Upper lobe of left lung (tissue), 4 donors: ENCODE data around the gene SLC49A3.

Experiments used
- CTCF ChIP-seq, 6 experiments: fragments of 450-650 bp in 4 of 6; fragments of 200-600 bp in 2 of 6; sonication (generic) in 2 of 6; IDR thresholded peaks; one replicate each; pipeline ENCODE4 v1.5.1; 2016 to 2019; ENCODE audit warnings: antibody characterized with exemption in 6 of 6
- EP300 ChIP-seq, 4 donors: sonication (generic); formaldehyde crosslinking; IDR thresholded peaks; one replicate each; pipeline ENCODE4 v1.5.1; 2017; ENCODE audit warnings: antibody characterized with exemption in 4 of 4, control low read depth in 2 of 4
- POLR2A ChIP-seq, 4 donors: fragments of 450-650 bp; IDR thresholded peaks; one replicate each; pipeline ENCODE4 v1.5.1; 2016 to 2017; ENCODE audit warnings: antibody characterized with exemption in 4 of 4, mild to moderate bottlenecking in 2 of 4
- POLR2AphosphoS5 ChIP-seq, 2 donors: sonication (generic); formaldehyde crosslinking; IDR thresholded peaks; one replicate each; pipeline ENCODE4 v1.5.1; 2017; ENCODE audit warnings: antibody characterized with exemption in 2 of 2

- TF ChIP-seq POLR2A (IDR thresholded peaks at IDR 0.05) (no peak), CTCF (IDR thresholded peaks at IDR 0.05) (no peak), POLR2AphosphoS5 (IDR thresholded peaks at IDR 0.05) (no peak), EP300 (IDR thresholded peaks at IDR 0.05) (no peak)
Observed at GRCh38 chr4:655464-656151, 33.3 kb downstream of the SLC49A3 start.
